HUES48 (cell line): ENCODE data around the gene RPF1.
A peak's percentile ranks its signal among the peaks of the same experiment; 100 is the strongest.
"Not testable (repeated sequence)": the region's sequence is repeated elsewhere in the genome, so short reads cannot be mapped to it uniquely, and the experiment has no call there.

Experiments used
- H3K27ac ChIP-seq: one replicate; pipeline ENCODE4 v1.7.0; 2013; ENCODE audit warnings: low read depth, low read length, inconsistent platforms
- H3K27me3 ChIP-seq: 2 replicates; pipeline ENCODE4 v1.6.1; 2013; ENCODE audit warnings: mild to moderate bottlenecking, low read length; ENCODE audit not compliant: control insufficient read depth, insufficient read depth
- H3K36me3 ChIP-seq: 2 replicates; pipeline ENCODE4 v1.6.1; 2013; ENCODE audit warnings: low read length; ENCODE audit not compliant: control insufficient read depth, insufficient read depth
- H3K4me1 ChIP-seq: 2 replicates; pipeline ENCODE4 v1.6.1; 2013; ENCODE audit warnings: mild to moderate bottlenecking, low read length; ENCODE audit not compliant: control insufficient read depth, insufficient read depth
- H3K4me3 ChIP-seq: 2 replicates; pipeline ENCODE4 v1.5.1; 2013; ENCODE audit warnings: mild to moderate bottlenecking, low read depth, low read length
- H3K9ac ChIP-seq: 2 replicates; pipeline ENCODE4 v1.6.1; 2013; ENCODE audit warnings: mild to moderate bottlenecking, low read depth, low read length, moderate library complexity
- H3K9me3 ChIP-seq: 2 replicates; pipeline ENCODE4 v1.6.1; 2013; ENCODE audit warnings: low read length; ENCODE audit not compliant: control insufficient read depth, insufficient read depth

RPF1 gene

GRCh38 chr1:84478876-84479868 is at the start of gene RPF1:
TSS of gene RPF1 (plus strand) at chr1:84479266. CDS start at chr1:84479282, 16 bp downstream.
- H3K27me3 ChIP-seq = peaks cover 43% of the 10 kb centered on the region
- peak within 1 kb of the TSS; percentile 90 for H3K27ac ChIP-seq
- peak within 1 kb of the TSS; percentile 98 for H3K4me3 ChIP-seq
- H3K4me1 ChIP-seq = no peaks in the 10 kb centered on the region
- peaks cover 11% of the 10 kb centered on the region for H3K9me3 ChIP-seq
- peak within 1 kb of the TSS; percentile 93 for H3K9ac ChIP-seq
- peaks cover 30% of the 10 kb centered on the region for H3K36me3 ChIP-seq

GRCh38 chr1:84430546-84430945 is 48.5 kb upstream of the RPF1 start:
- H3K27me3 ChIP-seq = no peaks in the 10 kb centered on the region
- H3K4me1 ChIP-seq = 0 out of 2 replicates have a peak, but pooled peaks cover 3% of the 10 kb centered on the region
- H3K9me3 ChIP-seq = no peaks in the 10 kb centered on the region
- H3K9ac ChIP-seq = no peak overlapping the region
- no peak overlapping the region for H3K27ac ChIP-seq
- H3K36me3 ChIP-seq = no peaks in the 10 kb centered on the region
- no peak overlapping the region for H3K4me3 ChIP-seq

GRCh38 chr1:84433258-84434080 is 45.6 kb upstream of the RPF1 start:
- Histone ChIP-seq H3K4me3 (no peak overlapping the region), H3K9ac (no peak overlapping the region), H3K27ac (no peak overlapping the region), H3K27me3 (no peaks in the 10 kb centered on the region), H3K4me1 (peaks cover 13% of the 10 kb centered on the region), H3K36me3 (no peaks in the 10 kb centered on the region), H3K9me3 (no peaks in the 10 kb centered on the region)

- no peak overlapping the region for H3K9ac ChIP-seq
- no peaks in the 10 kb centered on the region for H3K36me3 ChIP-seq
- no peaks in the 10 kb centered on the region for H3K9me3 ChIP-seq
- H3K27ac ChIP-seq = no peak overlapping the region
- no peaks in the 10 kb centered on the region for H3K27me3 ChIP-seq
- no peak overlapping the region for H3K4me3 ChIP-seq
- H3K4me1 ChIP-seq = peaks cover 13% of the 10 kb centered on the region
These were observed 44.8 kb upstream of the RPF1 start for GRCh38 chr1:84434081-84434769.

- Histone ChIP-seq H3K4me3 (no peak overlapping the region), H3K9me3 (no peaks in the 10 kb centered on the region), H3K27ac (no peak overlapping the region), H3K4me1 (peaks cover 13% of the 10 kb centered on the region), H3K36me3 (no peaks in the 10 kb centered on the region), H3K27me3 (no peaks in the 10 kb centered on the region), H3K9ac (no peak overlapping the region)
These were observed 44.1 kb upstream of the RPF1 start for GRCh38 chr1:84434801-84435549.

GRCh38 chr1:84436876-84437655 is 42.0 kb upstream of the RPF1 start:
- H3K27me3 ChIP-seq = no peaks in the 10 kb centered on the region
- no peak overlapping the region for H3K9ac ChIP-seq
- H3K27ac ChIP-seq = no peak overlapping the region
- H3K36me3 ChIP-seq = no peaks in the 10 kb centered on the region
- H3K9me3 ChIP-seq = no peaks in the 10 kb centered on the region
- peaks cover 13% of the 10 kb centered on the region for H3K4me1 ChIP-seq
- H3K4me3 ChIP-seq = no peak overlapping the region

GRCh38 chr1:84442256-84442655 is 36.8 kb upstream of the RPF1 start:
- peaks cover 3% of the 10 kb centered on the region for H3K4me1 ChIP-seq
- H3K9me3 ChIP-seq = no peaks in the 10 kb centered on the region
- no peaks in the 10 kb centered on the region for H3K27me3 ChIP-seq
- no peak overlapping the region for H3K9ac ChIP-seq
- H3K4me3 ChIP-seq = no peak overlapping the region
- H3K36me3 ChIP-seq = no peaks in the 10 kb centered on the region
- no peak overlapping the region for H3K27ac ChIP-seq

- H3K9me3 ChIP-seq, H3K27me3 ChIP-seq, H3K36me3 ChIP-seq, H3K4me1 ChIP-seq, H3K4me3 ChIP-seq, H3K27ac ChIP-seq, H3K9ac ChIP-seq: not testable (repeated sequence)
These were observed 36.1 kb upstream of the RPF1 start for GRCh38 chr1:84442747-84443646.

GRCh38 chr1:84448704-84449103 is 30.4 kb upstream of the RPF1 start:
- H3K27ac ChIP-seq, H3K27me3 ChIP-seq, H3K4me3 ChIP-seq, H3K36me3 ChIP-seq, H3K9ac ChIP-seq, H3K4me1 ChIP-seq, H3K9me3 ChIP-seq: not testable (repeated sequence)
